ENCODE measurements around the gene AGMAT. TPM values are rescaled to one million over a fixed set of nuclear protein-coding genes. Genes with fewer than 3 reads are reported as not detected.

Gene AGMAT
- total and polyA plus RNA-seq, 2 of the 13 experiments (the other 11 are each of a cell fraction or from before 2014, with no cell fraction given): 59.1 to 174 TPM

GRCh38 chr1:15546641-15547040 lies 38.2 kb downstream of the AGMAT start:
- BruUV-seq (replicated peaks): no TSS peak
- peaks cover 7% of the 10 kb centered on the region for H3K4me1 ChIP-seq (ENCODE audit: insufficient read depth, low read length)
- H4K20me1 ChIP-seq (ENCODE audit: insufficient read depth, low read length): no peaks in the 10 kb centered on the region
- peaks cover 9 to 40% of the 10 kb centered on the region in 2 experiments; a peak in 4 of 5 replicates for H3K36me3 ChIP-seq (replicated peaks in 1 of 2; ENCODE audit: control insufficient read depth in 1 of 2, insufficient read depth in 2 of 2, low read length in 2 of 2)
- no peak overlapping the region for H3K4me3 ChIP-seq (replicated peaks in 1 of 3; ENCODE audit: insufficient read depth in 1 of 3, low read depth in 2 of 3, low read length in 3 of 3)
- in situ Hi-C loops (cut with HindIII; ENCODE audit: extremely low pct_ligation_motif_present, low pct_unique_long_range_greater_than_20kb) (no loop called here), intact Hi-C loops (cut with micrococcal nuclease; ENCODE audit: unreplicated experiment) (no loop called here)
- no peak for FAIRE-seq
- ChIA-PET CTCF (ENCODE audit: low intra/inter-chr PET ratio, low total read pairs) (no interaction called here), POLR2A (no interaction called here)
- WGBS (ENCODE audit: low lambda C conversion rate): 90% methylated on average over 2 of the region's 2 CpGs
- TF ChIP-seq ZNF777 (CRISPR knock-in tag; IDR thresholded peaks at IDR 0.05) (no peak), ATRX (CRISPR knock-in tag; IDR thresholded peaks at IDR 0.05; ENCODE audit: borderline replicate concordance) (no peak), ZNF850 (CRISPR knock-in tag; conservative IDR thresholded peaks at IDR 0.05) (no peak), NFIB (CRISPR knock-in tag; IDR thresholded peaks at IDR 0.05; ENCODE audit: borderline replicate concordance) (no peak), NFAT5 (CRISPR knock-in tag; IDR thresholded peaks at IDR 0.05) (no peak), ZNF883 (CRISPR knock-in tag; IDR thresholded peaks at IDR 0.05; ENCODE audit: not compliant biosample characterization) (no peak), ZNF10 (CRISPR knock-in tag; IDR thresholded peaks at IDR 0.05; ENCODE audit: borderline replicate concordance, low read depth) (no peak), GPN1 (CRISPR knock-in tag; IDR thresholded peaks at IDR 0.05; ENCODE audit: borderline replicate concordance) (no peak), ASH2L (IDR thresholded peaks at IDR 0.05; ENCODE audit: insufficient read length, low read depth, low read length) (no peak), DPF2 (CRISPR knock-in tag; IDR thresholded peaks at IDR 0.05; ENCODE audit: borderline replicate concordance, low read depth) (no peak), MTA3 (CRISPR knock-in tag; IDR thresholded peaks at IDR 0.05) (no peak), KAT8 (CRISPR knock-in tag; IDR thresholded peaks at IDR 0.05) (no peak), LCORL (IDR thresholded peaks at IDR 0.05) (no peak), LCORL (CRISPR knock-in tag; IDR thresholded peaks at IDR 0.05) (no peak), IRF9 (CRISPR knock-in tag; IDR thresholded peaks at IDR 0.05; ENCODE audit: borderline replicate concordance) (no peak), MLLT10 (CRISPR knock-in tag; IDR thresholded peaks at IDR 0.05) (no peak)
- no peak overlapping the region for H3K27ac ChIP-seq (ENCODE audit: extremely low read length, insufficient read depth, low read length)
- no peak overlapping the region for H3K4me2 ChIP-seq (ENCODE audit: low read depth, low read length)
- no peak for ATAC-seq
- H3K9ac ChIP-seq (ENCODE audit: insufficient read depth, low read depth, low read length): no peak overlapping the region
- no peaks in the 10 kb centered on the region for H3K79me2 ChIP-seq (ENCODE audit: insufficient read depth, low read length)
- DNase-seq (ENCODE audit: low spot score): no peak
- H3K27me3 ChIP-seq (ENCODE audit: control insufficient read depth in 1 of 2, insufficient read depth in 2 of 2, low read length in 2 of 2): no peaks in the 10 kb centered on the region
- H2AFZ ChIP-seq (ENCODE audit: low read length): no peak overlapping the region
- H3K9me3 ChIP-seq (ENCODE audit: low read length): no peaks in the 10 kb centered on the region
